HG03571 (cell line): ENCODE data around the gene ANAPC10.

Source experiments
- ATAC-seq: cut with Tn5 transposase; IDR thresholded peaks from one replicate; pipeline ENCODE4 v1.9.1; 2021; ENCODE audit not compliant: unreplicated experiment

ANAPC10 gene

GRCh38 chr4:145075742-145076468 is 22.1 kb downstream of the ANAPC10 start:
- no peak for ATAC-seq

GRCh38 chr4:145071560-145071959 is 26.4 kb downstream of the ANAPC10 start:
- no peak for ATAC-seq

- no peak for ATAC-seq
These were observed 28.6 kb downstream of the ANAPC10 start for GRCh38 chr4:145069361-145069760.

GRCh38 chr4:145066063-145066501 is 31.9 kb downstream of the ANAPC10 start:
- no peak for ATAC-seq

DNA sequence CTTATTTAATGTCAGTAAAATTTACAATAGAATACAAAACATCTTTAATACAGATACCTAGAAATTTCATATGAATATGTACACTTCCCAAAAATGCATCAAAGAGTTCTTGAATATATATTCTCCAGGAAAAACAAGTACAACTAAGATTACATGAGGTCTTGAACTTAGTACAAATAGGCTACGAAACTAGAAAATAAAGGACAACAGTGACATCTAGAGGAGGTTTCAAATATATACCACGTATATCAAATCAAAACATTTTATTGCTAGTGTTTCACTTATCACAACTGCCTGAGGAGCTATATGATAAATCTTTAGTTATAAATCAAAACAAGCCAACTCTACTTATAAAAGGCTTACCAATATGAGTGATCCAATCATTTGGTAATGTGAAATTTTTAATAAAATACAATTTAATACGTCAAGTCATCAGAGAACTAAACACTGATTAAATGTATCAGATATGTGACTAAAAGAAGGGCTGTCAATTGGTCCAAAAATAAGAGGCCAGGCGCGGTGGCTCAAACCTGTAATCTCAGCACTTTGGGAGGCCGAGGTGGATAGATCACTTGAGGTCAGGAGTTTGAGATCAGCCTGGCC is 36.6 kb downstream of the ANAPC10 start:
- ATAC-seq: peak; percentile 73

DNA sequence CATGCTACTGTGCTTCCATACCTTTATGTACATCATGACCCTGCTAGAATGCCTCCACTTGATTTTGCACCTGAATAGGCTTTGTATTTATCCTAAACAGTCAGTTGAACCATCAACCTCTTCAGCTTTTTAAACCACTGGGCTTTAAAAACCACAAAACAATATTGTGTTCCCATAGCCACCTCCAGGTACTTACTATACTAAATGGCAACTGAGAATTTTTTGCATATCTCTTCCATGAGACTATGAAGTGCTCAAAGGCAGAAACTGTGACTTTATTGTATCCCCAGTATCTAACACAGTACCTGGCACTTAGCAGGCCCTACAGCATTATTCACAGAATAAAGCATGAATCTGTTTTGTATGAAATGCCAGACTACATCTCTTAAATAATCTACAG is 39.7 kb downstream of the ANAPC10 start:
- no peak for ATAC-seq

GRCh38 chr4:145056325-145057130 is 41.5 kb downstream of the ANAPC10 start:
- ATAC-seq: no peak

DNA sequence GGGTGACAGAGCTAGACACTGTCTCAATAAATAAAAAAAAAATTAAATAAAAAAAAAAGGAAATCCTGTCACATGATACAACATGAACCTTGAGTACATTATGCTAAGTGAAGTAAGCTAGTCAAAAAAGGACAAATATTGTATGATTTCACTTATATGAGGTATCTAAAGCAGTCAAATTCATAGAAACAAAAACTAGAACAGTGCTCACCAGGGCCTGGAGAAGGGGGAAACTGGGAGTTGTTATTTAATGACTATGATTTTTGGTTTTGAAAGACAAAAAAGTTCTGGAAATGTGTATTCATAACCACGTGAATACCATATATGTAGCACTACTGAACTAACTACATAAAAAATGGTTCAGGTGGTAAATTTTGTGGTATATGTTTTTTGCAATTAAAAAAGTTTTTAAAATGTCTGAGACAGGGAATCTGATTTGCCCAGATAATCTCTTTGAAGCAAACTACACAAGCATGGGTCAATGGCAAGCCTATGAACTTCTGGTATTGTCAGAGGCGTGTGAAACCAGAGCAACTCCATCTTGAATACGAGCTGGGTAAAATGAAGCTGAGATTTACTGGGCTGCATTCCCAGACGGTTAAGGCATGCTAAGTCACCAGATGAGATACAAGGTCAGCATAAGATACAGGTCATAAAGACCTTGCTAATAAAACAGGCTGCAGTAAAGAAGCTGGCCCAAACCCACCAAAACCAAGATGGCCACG is 42.3 kb downstream of the ANAPC10 start:
- no peak for ATAC-seq

GRCh38 chr4:145049241-145049640 is 48.8 kb downstream of the ANAPC10 start:
- no peak for ATAC-seq

DNA sequence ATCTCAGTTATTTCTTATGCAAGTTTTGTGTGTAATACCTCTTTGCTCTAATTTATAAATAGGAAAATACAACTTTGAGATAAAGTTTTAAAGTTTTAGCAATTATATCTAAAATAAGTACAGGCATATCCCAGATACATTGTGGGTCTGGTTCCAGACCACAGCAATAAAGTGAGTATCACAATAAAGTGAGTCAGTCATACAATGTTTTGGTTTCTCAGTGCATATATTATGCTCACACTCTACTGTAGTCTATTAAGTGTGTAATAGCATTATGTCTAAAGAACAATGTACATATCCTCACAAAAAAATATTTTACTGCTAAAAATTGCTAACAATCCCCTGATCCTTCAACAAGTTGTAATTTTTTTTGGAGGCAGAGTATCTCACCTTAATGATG is 49.2 kb downstream of the ANAPC10 start:
- no peak for ATAC-seq

DNA sequence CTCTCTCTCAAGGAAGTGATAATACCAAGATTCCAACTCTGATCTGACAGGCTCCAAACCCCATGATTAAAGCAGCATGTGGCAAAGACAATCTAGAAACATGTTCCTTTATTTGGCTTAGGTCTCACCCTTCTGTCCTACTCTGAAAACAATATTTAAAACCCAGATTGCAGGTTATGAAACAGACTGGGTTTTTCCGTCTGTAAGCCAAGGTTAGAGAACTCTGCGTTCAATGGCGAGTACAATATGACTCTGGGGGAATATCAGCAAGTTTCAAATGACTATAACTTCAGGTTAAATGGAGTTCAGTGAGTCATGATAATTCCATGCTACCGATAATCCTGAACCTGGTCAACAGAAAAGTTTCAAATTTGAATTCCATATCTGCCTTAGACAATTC is 50.8 kb downstream of the ANAPC10 start:
- no peak for ATAC-seq

DNA sequence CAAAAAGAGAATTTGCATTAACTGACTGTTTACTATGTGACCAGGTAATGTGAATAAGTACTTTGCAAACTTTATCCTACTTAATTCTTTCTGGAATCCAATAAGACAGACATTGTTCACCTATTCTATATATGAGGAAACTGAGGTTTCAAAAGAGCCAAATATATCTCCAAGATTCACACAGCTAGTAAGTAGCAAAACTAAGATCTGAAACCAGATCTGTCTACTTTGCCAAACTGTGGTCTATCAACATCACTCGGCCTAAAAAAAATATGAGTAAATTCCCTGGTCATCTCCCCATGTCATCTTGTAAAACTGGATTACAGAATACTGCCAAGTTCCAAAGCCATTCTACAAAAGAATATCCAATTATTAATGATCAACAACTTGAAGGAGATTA is 52.8 kb downstream of the ANAPC10 start:
- no peak for ATAC-seq

DNA sequence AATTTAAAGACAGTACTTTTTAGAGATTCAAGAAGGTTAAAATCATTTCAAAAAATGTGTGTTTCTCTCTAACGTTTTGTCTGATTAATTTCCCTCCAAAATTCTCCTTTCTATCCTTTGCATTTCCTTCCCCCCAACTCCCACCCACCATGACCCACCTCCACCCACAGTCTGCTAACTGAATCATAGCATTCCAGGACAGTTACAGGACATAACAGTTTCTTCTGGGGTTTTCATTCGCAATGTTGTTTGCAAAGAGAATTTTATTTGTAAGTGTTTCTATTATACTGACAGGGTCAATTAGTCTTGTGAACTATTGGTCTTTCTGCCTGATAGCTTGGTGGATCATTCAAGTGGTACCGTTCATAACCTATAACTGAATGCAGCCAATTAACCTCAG is 53.7 kb downstream of the ANAPC10 start:
- no peak for ATAC-seq

DNA sequence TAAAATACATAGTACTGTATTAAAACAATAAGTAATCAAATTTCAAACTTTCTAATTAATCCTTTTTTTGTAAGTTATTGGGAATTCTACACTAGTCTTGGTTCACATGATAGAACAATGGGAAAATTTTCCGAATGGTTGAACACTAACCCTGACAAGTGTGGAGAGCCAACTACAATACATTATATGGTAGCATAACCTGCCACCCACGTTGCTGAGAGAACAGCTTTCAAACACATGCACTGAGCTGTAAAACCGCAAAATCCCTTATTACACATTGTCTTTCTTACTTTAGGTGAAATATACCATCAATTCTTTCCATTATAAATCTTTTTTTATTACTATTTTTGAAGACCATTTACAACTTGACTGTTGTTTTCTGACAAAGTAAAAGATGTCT is 54.7 kb downstream of the ANAPC10 start:
- no peak for ATAC-seq

DNA sequence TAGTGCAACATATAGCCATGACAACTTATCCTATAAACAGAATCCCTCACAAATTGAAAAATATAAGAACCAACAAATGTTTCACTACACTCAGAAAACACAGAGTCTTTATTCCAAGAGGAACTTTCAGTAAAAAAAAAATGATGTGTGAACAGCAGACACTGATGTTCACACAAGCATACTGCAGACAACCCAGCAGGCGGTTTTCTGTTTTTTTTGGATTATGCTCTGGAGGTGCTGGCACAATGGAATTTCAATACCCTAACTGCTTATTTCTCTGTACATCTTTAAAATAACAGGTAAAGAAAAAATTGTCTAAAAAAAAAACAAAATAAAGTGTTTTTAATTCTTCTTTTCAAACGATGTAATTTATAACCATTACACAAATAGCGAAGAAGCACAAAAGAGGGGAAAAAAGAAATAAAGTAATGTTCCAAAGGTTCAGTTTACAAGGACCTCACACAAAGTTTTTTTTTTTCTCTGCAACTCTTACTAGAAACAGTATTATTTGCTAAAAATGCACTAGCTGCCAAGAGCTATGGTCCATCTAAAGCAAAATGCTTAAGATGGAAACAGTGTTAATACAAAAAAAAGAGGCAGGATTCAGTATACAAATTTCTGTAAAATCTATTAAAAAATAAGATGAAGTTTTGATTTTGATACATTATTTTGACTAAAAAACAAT is 55.3 kb downstream of the ANAPC10 start:
- ATAC-seq: no peak

DNA sequence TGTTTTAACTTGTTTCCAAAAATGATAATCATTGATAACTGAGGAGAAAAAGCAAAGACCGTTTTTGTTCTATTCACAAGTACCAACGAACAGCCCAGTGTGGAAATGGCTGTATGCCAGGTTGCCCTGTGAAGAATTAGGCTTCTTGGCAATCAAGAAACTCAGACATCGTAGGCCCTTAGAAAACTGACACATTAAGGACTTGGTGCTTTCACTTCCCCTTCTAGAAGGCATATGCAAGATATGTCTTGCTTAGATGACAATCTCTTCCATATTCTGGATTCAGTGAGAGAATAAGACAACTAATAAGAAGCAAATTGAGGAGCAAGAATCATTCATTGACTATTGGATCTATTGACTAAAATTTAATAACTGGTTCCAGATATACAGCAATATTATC is 56.6 kb downstream of the ANAPC10 start:
- ATAC-seq: peak; percentile 91

GRCh38 chr4:145035494-145036136 is 62.4 kb downstream of the ANAPC10 start:
- ATAC-seq: no peak

DNA sequence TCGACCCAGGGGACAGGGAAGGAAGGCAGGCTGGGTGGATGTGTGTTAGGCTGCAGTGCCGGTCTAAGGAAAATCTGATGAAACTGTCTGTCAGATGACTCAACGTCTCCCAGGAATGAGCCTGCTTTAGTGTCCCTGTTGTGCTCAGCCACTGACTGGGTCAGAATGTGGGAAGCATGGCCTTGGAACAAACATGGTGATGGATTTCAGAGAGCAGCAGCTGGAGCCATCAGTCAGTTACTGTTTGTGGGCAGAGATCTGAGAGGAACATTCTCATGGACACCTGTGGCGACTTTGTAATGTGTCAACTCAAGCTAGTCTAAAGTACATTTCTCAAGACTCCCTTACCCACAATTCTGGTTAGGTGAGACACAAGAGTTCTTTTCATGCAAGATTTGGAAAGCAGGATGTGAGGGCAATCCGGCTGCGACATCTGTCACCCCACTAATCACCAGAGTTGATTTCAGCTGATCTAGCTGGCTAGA is 63.2 kb downstream of the ANAPC10 start:
- no peak for ATAC-seq

- no peak for ATAC-seq
These were observed 78.7 kb downstream of the ANAPC10 start for GRCh38 chr4:145019346-145019745.

- ATAC-seq: no peak
These were observed 83.6 kb downstream of the ANAPC10 start for GRCh38 chr4:145014365-145014764.
